ENCODE measurements around the gene RNF151.

GRCh38 chr16:2001456-2002355 lies 35.0 kb downstream of the RNF151 start:
- no peak for TF ChIP-seq EZH2 (IDR thresholded peaks at IDR 0.05; ENCODE audit: borderline replicate concordance, low read length)
- TF ChIP-seq, protein P1, sequence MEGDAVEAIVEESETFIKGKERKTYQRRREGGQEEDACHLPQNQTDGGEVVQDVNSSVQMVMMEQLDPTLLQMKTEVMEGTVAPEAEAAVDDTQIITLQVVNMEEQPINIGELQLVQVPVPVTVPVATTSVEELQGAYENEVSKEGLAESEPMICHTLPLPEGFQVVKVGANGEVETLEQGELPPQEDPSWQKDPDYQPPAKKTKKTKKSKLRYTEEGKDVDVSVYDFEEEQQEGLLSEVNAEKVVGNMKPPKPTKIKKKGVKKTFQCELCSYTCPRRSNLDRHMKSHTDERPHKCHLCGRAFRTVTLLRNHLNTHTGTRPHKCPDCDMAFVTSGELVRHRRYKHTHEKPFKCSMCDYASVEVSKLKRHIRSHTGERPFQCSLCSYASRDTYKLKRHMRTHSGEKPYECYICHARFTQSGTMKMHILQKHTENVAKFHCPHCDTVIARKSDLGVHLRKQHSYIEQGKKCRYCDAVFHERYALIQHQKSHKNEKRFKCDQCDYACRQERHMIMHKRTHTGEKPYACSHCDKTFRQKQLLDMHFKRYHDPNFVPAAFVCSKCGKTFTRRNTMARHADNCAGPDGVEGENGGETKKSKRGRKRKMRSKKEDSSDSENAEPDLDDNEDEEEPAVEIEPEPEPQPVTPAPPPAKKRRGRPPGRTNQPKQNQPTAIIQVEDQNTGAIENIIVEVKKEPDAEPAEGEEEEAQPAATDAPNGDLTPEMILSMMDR (conservative IDR thresholded peaks at IDR 0.05 in 1 of 2, IDR thresholded peaks at IDR 0.05 in 1 of 2; ENCODE audit: extremely low read depth in 1 of 2, insufficient read depth in 1 of 2, low read depth in 1 of 2, low read length in 2 of 2), result no peak

Measured in mammary epithelial cell (primary cell).